NT2/D1 (cell line): Measurements from ENCODE around the gene ARVCF.

Experiments
- SUZ12 ChIP-seq: IDR thresholded peaks from 2 replicates; pipeline ENCODE4 v1.6.1; 2011; ENCODE audit not compliant: insufficient read length, insufficient read depth; ENCODE audit errors: extremely low read depth
- ZNF274 ChIP-seq: IDR thresholded peaks from 2 replicates; pipeline ENCODE4 v1.6.1; 2011; ENCODE audit warnings: mild to moderate bottlenecking, low read depth, low read length

GRCh38 chr22:20022231-20022977 is 5.8 kb upstream of the ARVCF start:
- TF ChIP-seq ZNF274 (no peak), SUZ12 (no peak)
